Hematopoietic multipotent progenitor cell treated with erythropoietin and hydrocortisone succinate and interleukin-3 and kit ligand, for 17 days (in vitro differentiated cells): ENCODE results near the gene SLC26A5.
"Not testable (repeated sequence)": the region's sequence is repeated elsewhere in the genome, so short reads cannot be mapped to it uniquely, and the experiment has no call there.

ENCODE experiments used
- DNase-seq: peaks from one replicate; pipeline ENCODE4 v3.0.0-alpha.2; 2015; ENCODE audit warnings: low spot score

SLC26A5 gene, protein sequence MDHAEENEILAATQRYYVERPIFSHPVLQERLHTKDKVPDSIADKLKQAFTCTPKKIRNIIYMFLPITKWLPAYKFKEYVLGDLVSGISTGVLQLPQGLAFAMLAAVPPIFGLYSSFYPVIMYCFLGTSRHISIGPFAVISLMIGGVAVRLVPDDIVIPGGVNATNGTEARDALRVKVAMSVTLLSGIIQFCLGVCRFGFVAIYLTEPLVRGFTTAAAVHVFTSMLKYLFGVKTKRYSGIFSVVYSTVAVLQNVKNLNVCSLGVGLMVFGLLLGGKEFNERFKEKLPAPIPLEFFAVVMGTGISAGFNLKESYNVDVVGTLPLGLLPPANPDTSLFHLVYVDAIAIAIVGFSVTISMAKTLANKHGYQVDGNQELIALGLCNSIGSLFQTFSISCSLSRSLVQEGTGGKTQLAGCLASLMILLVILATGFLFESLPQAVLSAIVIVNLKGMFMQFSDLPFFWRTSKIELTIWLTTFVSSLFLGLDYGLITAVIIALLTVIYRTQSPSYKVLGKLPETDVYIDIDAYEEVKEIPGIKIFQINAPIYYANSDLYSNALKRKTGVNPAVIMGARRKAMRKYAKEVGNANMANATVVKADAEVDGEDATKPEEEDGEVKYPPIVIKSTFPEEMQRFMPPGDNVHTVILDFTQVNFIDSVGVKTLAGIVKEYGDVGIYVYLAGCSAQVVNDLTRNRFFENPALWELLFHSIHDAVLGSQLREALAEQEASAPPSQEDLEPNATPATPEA

DNA sequence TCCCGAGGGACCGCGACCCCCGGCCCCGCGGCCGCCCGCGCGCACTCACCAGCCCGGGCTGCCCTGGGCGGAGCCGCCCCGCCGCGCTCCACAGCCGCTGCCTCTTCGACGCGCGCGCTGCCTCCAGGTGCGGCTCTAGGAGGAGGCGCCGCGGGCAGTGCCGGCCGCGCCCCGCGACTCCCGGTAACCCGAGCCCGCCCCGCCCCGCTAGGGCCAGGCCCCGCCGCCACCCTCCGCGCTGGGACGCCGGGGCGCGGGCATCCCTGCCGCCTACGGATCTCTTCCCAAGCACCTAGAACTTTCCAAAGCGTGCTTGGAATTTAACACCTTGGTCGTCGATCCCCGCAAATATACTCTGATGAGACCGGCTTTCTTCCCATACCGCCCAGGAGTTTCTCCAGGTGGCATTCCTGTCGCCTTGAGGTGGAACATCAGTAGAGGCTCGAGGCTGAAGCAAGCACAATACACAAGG lies at the start of gene SLC26A5:
Gene SLC26A5, minus strand, starts transcription at position 159 of the 472 bp plus-strand sequence. CDS start 24,693 bp downstream, outside the sequence.
- DNase-seq: no peak

DNA sequence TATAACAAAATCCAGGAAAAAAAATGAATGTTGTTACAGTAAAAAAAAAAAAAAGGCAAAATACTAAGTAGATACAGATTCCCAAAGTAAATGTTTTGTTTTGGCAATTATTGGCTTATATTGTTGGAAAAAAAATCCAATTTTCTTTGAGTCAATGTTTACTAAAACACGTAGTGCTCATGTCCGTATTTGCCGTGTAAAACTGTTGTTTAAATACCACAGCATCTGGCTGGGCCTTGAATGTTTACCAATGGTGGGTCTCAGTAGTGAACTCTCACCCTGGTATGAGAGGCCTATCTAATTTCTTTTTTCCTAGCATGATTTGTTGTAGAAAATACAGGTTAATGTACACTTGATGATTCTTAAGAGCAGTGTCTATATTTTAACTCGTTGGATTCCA lies 41.4 kb upstream of the SLC26A5 start:
- DNase-seq: no peak

DNA sequence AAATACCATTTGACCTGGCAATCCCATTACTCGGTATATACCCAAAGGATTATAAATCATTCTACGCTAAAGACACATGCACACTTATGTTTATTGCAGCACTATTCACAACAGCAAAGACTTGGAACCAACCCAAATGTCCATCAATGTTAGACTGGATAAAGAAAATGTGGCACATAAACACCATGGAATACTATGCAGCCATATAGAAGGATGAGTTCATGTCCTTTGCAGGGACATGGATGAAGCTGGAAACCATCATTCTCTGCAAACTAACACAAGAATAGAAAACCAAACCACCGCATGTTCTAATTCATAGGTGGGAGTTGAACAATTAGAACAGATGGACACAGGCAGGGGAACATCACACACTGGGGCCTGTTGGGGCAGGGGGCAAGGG lies 40.9 kb upstream of the SLC26A5 start:
- not testable (repeated sequence) for DNase-seq

DNA sequence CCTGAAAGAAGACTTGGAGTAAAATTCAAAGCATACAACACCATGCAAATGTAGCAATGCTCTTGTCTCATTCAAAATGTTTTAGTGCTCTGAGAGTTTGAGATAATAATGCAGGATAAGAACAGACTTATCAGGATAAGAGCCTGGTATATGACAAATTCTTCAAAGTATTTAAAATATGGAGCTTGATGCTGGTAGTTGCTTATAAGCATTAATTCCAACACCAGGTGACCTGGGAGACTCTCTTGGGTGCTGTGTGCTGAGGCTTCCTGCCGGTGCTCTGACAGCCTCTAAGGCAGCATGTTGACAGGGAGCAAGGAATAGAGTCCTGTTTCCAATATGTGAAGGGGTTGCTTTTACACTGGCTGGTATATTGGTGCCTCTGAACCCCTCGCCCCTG lies 34.8 kb upstream of the SLC26A5 start:
- DNase-seq: no peak

DNA sequence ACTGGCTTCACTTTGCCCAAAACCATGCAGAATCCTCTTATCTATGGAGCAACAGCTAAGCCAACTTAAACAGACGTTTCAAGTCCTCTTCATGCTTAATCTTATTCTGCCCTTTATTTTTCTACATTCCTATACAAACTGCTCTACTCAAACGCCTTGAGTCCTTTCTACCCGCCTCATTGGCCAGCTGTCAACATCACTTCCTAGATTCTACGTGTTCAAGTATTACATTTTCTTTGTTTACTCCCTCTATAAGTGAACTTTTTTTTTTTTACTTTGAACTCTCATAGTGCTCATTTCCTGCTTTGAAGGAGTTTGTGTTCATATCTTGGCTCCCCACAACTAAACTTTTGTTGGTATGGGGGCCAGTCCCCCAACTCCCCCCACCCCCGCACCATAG lies 28.9 kb upstream of the SLC26A5 start:
- no peak for DNase-seq

DNA sequence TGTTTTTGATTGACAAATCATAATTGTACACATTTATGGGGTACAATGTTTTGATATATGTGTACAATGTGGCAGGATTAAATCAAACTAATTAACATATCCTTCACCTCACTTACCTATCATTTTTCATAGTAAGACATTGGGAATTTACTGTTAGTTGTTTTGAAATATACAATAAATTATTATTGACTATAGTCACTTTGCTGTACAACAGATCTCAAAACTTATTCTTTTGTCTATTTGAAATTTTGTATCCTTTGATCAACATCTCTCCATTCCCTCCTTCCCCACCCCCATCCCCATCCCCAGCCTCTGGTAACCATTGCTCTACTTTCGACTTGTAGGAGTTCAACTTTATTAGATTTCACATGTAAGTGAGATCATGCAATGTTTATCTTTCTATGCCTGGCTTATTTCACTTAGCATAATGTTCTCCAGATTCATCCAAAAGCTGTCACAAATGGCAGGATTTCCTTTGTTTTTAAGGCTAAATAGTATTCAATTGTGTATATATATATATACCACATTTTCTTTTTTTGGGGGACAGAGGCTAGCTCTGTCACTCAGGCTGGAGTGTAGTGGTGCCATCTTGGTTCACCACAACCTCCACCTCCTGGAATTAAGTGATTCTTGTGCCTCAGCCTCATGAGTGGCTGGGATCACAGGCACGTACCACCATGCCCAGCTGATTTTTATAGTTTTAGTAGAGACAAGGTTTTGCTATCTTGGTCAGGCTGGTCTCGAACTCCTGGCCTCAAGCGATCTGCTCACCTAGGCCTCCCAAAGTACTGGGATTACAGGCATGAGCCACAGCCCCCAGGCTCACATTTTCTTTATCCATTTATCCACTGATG lies 23.3 kb upstream of the SLC26A5 start:
- DNase-seq: no peak

DNA sequence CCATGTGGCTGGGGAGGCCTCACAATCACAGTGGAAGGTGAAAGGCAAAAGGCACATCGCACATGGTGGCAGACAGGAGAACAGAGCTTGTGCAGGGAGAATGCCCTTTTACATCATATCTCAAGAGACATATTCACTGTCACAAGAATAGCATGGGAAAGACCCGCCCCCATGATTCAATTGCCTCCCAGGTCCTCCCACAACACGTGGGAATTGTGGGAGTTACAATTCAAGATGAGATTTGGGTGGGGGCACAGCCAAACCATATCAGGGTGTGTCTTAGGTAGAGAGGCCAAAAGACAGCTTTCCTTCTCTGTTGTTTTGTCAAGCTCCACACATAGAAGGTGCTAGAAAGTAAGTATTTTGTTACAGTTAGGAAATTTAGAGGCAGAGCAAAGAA lies 20.8 kb upstream of the SLC26A5 start:
- DNase-seq: no peak

DNA sequence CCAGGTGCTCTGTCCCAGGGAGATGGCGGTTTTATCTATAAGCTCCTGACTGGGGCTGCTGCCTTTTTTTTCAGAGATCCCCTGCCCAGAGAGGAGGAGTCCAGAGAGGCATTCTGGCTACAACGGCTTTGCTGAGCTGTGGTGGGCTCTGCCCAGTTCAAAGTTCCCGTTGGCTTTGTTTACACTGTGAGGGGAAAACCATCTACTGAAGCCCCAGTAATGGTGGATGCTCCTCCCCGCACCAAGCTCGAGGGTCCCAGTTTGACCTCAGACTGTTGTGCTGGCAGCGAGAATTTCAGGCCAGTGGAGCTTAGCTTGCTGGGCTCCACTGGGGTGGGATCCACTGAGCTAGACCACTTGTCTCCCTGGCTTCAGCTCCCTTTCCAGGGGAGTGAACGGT lies 16.4 kb upstream of the SLC26A5 start:
- DNase-seq: no peak

DNA sequence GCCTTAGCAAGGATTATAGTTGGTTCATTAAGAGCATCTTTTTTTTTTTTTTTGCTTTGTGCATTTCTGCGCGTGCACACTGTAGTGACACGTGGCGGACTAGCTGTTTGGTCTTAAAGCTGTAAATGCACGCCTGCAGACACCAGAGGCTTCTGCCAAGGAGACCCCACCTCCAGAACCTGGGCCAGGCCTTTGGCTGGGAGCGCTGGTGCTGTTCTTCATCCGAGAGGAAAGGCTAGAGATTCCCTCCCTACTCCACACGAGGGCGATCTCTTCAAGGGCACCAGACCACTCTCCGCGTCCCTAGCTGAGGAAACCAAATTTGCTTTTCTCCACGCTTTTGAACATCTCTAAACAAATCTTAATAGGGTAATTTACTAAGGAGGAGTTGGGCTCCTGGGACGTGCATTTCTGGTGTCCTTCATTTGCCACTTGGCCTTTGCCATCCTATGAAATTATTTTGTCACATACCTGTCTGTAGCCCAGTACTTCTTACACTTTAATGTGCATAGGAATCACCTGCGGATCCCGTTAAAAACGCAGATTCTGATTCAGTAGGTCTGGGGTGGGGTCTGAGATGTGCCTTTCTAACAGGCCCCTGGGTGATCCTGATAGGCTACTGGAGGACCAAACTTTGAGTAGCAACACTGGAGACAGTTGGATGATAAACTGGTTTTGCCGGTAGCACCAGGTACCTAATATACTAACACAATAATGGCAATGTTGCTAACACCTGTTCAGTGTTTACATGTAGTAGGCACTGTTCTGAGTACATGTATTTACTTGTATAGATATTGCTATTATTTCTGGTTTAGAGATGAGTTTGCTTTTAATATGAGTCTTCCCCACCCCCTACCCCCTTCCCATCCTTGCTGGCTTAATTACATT lies 1.3 kb upstream of the SLC26A5 start:
- DNase-seq: no peak

DNA sequence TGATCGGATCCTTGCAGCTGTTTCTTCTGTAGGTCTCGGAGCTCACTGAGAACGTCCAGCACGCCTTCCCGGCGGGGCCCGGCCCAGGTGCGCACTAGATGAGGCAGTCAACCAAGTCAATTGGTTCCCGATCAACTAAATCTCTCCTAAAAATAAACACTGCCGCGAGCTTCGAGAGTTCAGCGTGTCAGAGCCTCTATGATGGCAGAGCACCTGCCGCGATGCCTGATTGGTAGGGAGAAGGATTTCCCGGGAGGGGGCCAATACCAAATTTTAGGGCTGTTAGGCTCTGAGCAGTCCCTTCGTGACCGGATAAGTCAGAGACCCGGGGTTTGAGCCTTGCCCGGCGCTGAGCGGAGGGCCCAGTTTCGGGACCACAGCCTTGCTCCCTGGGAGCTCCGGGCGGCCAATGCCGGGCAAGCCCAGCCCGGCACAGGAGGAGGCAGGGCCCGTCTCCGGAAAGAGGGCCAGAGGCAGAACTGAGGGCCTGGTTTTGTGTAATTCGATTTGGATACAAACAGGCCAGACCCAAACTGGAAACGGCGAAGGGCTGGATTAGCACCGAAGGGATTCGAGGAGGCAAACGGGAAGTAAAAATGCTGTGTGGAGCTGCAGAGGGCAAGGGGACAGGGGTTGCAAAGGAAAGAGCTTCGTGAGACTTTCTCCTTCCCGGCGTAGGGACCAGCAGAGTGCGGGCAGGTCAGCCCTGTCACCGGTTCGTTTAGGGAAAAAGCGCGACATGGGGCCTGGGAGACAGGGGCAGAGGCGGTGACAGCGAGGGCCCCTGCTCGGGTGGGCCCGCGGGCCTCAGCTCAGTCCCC lies 569 bp downstream of the SLC26A5 start:
- no peak for DNase-seq

DNA sequence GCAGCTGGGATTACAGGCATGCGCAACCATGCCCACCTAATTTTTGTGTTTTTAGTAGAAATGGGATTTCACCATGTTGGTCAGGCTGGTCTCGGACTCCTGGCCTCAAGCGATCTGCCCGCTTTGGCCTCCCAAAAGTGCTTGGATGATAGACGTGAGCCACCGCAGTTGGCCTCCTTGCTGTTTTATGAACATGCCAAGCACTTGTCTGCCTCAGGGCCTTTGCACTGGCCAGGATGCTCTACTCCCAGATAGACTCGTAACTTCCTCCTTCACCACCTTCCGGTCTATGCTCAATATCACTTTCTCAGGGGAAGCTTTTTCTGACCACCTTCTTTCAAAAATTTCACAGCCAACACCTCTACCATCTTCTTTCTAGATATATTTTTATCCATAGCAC lies 6.3 kb downstream of the SLC26A5 start:
- no peak for DNase-seq

DNA sequence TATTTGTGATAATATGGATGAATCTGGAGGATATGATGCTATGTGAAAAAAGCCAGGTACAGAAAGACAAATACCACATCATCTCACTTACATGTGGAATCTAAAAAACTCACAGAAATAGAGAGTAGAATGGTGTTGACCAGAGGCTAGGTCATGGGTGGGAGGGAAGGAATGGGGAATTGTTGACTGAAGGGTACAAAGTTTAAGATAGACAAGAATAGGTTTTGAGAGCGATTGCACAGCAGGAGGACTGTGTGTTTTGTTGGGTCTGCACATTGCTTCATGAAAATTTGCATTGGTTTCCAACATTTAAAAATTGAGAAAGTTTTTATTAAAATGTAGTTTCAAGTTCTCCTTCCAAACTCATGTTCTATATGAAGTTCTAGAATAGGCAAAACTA lies 8.4 kb downstream of the SLC26A5 start:
- DNase-seq: no peak

DNA sequence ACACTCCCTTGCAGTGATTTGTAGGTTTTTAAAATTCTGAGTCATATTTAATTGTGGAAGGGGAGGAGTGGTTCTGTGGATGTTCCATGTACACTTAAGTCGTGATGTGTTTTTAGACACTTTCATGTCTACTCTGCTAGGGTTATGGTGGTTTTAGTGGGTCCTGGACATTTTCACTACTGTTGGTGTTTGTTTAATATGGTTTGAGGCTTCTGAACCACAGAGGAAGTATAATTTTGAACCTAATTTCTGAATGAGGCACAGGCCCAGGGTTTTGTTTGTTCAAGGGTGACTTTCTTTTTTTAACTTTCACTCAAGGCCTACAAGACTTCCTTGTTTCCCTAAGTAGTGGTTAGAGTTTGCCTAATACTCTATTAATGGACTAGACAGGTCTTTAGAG lies 13.3 kb downstream of the SLC26A5 start:
- no peak for DNase-seq

DNA sequence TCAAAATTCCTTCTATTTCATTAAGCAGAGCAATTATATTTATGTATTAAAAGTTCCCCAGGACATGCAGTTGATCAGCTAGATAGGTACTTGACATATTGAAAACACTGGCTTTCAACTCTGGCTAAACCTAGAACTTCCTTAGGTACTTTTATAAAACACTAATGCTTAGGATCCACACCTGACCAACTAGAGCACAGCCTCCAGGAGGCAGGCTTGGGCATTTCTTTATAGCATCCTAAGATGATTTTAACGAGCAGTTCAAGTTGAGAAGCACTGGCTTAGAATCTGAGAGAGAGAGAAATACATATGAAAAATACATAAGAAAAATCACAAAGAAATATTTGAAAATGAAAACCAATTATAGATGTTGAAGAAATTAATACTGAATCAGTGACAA lies 20.8 kb downstream of the SLC26A5 start:
- DNase-seq: no peak

DNA sequence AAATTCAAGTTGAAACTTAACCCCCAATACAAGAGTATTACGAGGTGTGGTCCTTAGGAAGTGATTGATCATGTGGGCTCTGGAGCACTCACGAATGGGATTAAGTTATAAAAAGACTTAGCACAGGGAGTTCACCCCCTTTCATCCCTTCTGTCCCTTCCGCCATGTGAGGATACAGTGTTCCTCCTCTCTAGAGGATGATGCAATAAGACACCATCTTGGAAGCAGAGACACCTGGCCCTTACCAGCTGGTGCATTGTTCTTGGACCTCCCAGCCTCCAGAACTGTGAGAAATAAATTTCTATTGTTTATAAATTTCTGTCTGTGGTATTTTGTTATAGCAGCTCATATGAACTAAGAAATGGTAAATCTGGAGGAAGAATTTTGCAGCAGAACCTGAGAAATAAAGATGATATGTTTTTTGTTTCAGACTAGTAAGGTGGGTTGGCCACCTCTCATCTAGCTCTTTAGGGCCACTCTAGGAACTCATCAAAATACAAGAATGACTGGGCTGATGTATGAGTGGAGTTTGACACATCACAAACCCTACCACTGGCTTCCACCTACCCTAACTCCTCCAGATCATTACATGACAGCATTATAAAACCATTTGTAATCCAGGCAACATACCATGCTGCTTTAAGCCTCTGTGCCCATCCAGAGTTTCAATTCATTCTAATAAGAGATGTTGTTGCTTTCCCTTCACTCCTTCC lies 22.4 kb downstream of the SLC26A5 start:
- no peak for DNase-seq

DNA sequence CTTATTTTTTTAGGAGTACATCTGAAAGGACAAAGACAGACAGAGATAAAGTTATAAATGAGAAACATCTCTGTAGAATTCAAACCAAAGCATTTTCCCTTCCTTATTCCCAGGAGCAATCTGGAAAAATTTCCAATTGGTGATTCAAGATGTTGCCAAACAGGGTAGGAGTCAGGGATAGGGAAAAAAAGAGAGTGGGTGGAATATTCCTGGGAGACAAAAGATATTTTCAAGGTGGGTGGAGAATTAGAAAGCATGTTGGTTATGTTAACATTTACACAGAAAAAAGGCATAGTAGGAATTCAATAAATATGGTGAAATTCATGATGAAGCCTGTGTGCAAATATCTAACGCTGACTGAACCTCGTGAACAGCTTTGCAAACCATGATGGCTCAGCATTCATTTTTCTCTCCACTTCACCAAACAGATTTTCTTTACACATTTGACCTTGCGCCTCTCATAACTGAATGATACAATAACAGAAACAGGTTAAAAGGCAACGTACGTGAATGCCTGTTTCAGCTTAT lies 25.1 kb downstream of the SLC26A5 start:
- DNase-seq: no peak

DNA sequence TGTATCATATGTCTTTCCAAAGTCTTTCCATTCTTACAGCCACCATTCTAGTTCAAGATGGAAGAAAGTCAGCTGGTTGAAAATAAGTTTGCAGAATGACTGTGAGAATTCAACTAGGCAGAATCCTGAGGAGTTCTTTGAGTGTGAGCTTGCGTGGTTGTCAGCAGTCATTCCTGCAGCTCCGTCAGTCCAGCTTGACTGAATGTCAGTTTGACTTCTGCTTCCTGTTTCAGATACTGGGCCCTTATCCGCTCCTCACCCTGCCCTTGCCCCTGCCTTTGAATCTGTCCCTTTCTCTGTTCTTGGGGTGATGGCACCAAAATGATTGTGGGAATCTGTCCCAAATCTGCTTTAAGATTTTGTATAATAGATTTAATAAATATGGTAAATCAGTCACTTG lies 27.8 kb downstream of the SLC26A5 start:
- no peak for DNase-seq

DNA sequence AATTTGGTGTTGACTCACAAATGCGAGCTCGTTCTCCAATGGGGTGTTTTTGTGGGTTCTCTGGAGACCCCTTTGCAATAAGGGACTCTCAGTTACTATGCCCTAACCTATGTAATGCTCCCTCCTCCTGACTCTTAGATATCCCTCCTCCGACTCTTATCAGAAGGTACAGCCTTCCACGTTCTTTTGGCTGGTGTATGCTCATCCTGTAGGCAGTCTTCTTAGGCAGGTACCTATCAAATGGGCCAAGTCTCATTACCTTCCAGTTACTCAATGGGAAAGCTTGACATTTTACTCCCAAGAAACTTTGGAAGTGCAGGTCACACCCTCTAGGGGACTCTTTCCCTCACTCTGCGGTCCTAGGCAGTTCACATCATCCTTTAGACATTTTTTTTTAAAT lies 32.6 kb downstream of the SLC26A5 start:
- no peak for DNase-seq

DNA sequence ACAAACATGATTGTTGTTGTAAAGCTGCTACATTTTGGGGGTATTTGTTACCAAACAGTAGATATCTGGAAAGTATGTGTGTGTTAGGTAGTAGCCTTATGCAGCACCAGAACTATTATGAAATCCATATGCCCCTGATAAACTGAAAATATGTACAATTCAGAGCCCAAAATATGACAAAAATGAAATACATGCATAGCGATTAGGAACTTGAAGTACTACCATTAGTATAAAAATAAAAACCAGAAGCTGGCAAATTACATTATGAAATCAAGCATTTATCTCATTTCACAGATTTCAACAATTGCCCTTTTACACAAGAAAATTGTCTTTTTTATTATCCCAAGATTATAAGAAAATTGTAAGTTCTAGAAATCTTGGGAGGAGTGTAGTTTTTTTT lies 33.9 kb downstream of the SLC26A5 start:
- no peak for DNase-seq
